Omental fat pad (tissue), 4 donors: Measurements from ENCODE around the gene MCMBP. TPM values are rescaled to one million over a fixed set of nuclear protein-coding genes. Genes with fewer than 3 reads are reported as not detected.
"Not testable (repeated sequence)": the region's sequence is repeated elsewhere in the genome, so short reads cannot be mapped to it uniquely, and the experiment has no call there.

Source experiments
- ATAC-seq: fragments of 150-250 bp; one replicate; pipeline ENCODE4 v1.9.1; 2016; ENCODE audit warnings: mild to moderate bottlenecking, moderate library complexity; ENCODE audit not compliant: low FRiP score
- DNase-seq: peaks from one replicate; pipeline ENCODE4 v3.0.0-alpha.2; 2019; ENCODE audit warnings: low spot score
- total RNA-seq, 4 donors: library from RNA; depleted of rRNA; stranded (reverse); fragments of >200 nt; gene quantifications; one replicate each; pipeline ENCODE4 v1.1.0, GENCODE V29; 2016
- TF ChIP-seq, protein P1 (sequence below), 3 donors: fragments of 450-650 bp; IDR thresholded peaks; one replicate each; pipeline ENCODE4 v1.5.1; 2016 to 2017; ENCODE audit warnings: antibody characterized with exemption in 3 of 3, mild to moderate bottlenecking in 3 of 3, moderate library complexity in 2 of 3

Gene MCMBP
- total RNA-seq, result 10 to 100 TPM; 38.6 to 85.1 (median 56.3) TPM

- ATAC-seq, result no peak
- TF ChIP-seq, protein P1, sequence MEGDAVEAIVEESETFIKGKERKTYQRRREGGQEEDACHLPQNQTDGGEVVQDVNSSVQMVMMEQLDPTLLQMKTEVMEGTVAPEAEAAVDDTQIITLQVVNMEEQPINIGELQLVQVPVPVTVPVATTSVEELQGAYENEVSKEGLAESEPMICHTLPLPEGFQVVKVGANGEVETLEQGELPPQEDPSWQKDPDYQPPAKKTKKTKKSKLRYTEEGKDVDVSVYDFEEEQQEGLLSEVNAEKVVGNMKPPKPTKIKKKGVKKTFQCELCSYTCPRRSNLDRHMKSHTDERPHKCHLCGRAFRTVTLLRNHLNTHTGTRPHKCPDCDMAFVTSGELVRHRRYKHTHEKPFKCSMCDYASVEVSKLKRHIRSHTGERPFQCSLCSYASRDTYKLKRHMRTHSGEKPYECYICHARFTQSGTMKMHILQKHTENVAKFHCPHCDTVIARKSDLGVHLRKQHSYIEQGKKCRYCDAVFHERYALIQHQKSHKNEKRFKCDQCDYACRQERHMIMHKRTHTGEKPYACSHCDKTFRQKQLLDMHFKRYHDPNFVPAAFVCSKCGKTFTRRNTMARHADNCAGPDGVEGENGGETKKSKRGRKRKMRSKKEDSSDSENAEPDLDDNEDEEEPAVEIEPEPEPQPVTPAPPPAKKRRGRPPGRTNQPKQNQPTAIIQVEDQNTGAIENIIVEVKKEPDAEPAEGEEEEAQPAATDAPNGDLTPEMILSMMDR (IDR thresholded peaks at IDR 0.05), result no peak
- DNase-seq, result no peak
Measured at GRCh38 chr10:119872610-119872859, at the start of gene MCMBP. Gene MCMBP (minus strand): TSS chr10:119872843. CDS start chr10:119872584, 259 bp downstream.

DNA sequence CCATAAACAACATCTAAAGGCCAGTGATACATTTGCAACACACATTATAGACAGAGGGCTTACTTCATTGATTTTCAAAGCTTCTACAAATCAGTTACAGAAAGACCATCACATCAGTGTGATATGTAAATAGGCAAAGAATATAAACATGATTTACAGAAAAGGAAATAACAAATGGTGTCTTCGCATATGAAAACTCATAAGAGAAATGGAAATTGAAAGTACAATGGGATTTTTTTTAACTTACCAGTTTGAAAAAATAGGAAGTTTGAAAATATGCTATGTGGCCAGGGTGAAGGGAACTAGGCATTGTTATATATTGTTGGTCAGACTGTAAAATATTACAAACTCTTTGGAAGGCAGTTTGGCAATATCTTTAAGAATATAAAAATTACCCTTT is 47.2 kb upstream of the MCMBP start:
- DNase-seq (no peak), ATAC-seq (no peak)
- TF ChIP-seq, protein P1 (IDR thresholded peaks at IDR 0.05), result no peak

GRCh38 chr10:119919271-119919670 is 46.6 kb upstream of the MCMBP start:
- ATAC-seq, result no peak
- TF ChIP-seq, protein P1 (IDR thresholded peaks at IDR 0.05), result no peak
- DNase-seq, result no peak

- DNase-seq (no peak), ATAC-seq (no peak)
- TF ChIP-seq, protein P1 (IDR thresholded peaks at IDR 0.05), result no peak
Measured at GRCh38 chr10:119917777-119918176, 45.1 kb upstream of the MCMBP start.

GRCh38 chr10:119910689-119911088 is 38.0 kb upstream of the MCMBP start:
- TF ChIP-seq, protein P1 (IDR thresholded peaks at IDR 0.05), result no peak
- no peak for ATAC-seq
- DNase-seq, result no peak

DNA sequence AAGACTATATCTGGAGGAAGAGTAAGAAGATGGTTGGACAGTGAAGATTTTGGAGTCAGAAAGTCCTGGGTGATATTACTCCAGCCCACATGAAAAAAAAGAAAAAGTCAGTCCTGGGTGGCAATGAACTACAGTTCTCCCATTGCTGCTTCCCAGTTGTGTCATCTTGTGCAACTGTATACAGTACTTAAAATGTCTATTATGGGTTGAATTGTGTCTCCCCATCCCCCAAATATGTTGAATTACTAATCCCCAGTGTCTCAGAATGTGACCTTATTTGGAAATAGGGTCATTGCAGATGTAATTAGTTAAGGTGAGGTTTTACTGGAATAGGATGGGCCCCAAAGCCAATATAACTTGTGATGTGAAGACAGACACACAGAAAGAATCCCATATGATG is 35.5 kb upstream of the MCMBP start:
- no peak for DNase-seq
- no peak for ATAC-seq
- TF ChIP-seq, protein P1 (IDR thresholded peaks at IDR 0.05), result no peak

GRCh38 chr10:119907695-119908094 is 35.1 kb upstream of the MCMBP start:
- not testable (repeated sequence) for DNase-seq, ATAC-seq
